AG10803 (cell line): Measurements from ENCODE around the gene SEPTIN2.

Source experiments
- DNase-seq: peaks from one replicate; pipeline ENCODE4 v3.0.0; 2010; ENCODE audit warnings: low read depth
- H3K4me3 ChIP-seq: 2 replicates; pipeline ENCODE4 v1.5.1; 2011; ENCODE audit warnings: mild to moderate bottlenecking, low read length, control low read depth
- TF ChIP-seq, protein P1 (sequence below): conservative IDR thresholded peaks from 2 replicates; pipeline ENCODE4 v1.5.1; 2011; ENCODE audit warnings: mild to moderate bottlenecking, low read length, control low read depth, inconsistent platforms

SEPTIN2 gene

DNA sequence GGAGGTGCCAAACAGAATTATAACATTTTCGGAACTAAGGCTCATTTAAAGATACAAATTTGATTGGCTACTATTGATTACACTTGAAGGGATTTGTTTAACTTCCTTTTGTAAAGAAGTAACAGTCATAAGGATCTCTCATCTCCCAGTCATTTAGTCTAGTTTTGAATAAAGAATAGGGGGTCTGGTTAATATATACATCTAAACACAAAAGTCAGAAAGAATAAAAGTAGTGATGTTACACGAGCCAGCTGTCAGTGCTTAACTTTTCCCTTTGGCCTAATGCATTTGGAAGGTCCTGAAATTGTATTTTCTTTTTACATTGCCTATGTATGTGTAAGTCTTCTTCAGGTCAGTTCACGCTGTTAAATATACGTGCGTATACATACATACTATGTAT, 8.1 kb downstream of the SEPTIN2 start:
- TF ChIP-seq, protein P1, sequence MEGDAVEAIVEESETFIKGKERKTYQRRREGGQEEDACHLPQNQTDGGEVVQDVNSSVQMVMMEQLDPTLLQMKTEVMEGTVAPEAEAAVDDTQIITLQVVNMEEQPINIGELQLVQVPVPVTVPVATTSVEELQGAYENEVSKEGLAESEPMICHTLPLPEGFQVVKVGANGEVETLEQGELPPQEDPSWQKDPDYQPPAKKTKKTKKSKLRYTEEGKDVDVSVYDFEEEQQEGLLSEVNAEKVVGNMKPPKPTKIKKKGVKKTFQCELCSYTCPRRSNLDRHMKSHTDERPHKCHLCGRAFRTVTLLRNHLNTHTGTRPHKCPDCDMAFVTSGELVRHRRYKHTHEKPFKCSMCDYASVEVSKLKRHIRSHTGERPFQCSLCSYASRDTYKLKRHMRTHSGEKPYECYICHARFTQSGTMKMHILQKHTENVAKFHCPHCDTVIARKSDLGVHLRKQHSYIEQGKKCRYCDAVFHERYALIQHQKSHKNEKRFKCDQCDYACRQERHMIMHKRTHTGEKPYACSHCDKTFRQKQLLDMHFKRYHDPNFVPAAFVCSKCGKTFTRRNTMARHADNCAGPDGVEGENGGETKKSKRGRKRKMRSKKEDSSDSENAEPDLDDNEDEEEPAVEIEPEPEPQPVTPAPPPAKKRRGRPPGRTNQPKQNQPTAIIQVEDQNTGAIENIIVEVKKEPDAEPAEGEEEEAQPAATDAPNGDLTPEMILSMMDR: no peak
- DNase-seq: no peak
- H3K4me3 ChIP-seq: no peak overlapping the region

DNA sequence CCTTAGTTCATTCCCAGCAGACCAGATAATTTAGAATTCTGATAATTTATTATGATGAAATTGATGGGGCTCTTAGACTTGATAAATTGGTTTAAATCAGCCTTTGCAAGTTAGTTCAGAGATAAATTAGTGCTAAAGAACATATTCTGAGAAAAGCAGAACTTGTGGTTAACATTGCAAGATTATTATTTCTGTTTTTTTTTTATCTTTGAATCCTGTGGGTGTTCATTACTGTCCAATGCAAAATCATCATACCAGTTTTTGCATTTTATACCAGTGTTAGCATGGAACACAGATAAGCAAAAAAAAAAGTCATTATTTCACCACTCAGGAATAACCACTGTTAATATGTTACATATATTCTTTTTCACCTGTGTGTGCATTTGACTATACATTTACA, 9.1 kb downstream of the SEPTIN2 start:
- no peak overlapping the region for H3K4me3 ChIP-seq
- no peak for DNase-seq
- TF ChIP-seq, protein P1: no peak

DNA sequence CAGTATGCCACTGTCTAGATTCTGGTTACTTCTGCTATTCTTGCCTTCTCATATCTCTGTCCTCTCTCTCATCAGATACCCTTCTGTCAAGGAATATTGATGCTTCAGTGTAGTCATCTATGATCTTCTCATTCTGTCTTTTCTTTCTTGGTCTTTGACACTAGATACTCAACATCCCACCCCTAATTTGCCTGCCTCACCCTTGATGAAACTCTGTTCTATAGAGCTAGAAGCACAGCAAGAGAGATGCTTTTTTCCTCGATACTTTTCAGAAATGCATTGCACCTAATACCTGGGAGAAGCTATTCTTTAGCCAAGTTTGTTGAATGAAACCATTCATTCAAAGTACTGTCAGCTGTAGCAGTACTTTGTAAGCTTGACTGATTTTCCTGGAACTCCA, 9.5 kb downstream of the SEPTIN2 start:
- no peak for DNase-seq
- TF ChIP-seq, protein P1: no peak
- H3K4me3 ChIP-seq: no peak overlapping the region

DNA sequence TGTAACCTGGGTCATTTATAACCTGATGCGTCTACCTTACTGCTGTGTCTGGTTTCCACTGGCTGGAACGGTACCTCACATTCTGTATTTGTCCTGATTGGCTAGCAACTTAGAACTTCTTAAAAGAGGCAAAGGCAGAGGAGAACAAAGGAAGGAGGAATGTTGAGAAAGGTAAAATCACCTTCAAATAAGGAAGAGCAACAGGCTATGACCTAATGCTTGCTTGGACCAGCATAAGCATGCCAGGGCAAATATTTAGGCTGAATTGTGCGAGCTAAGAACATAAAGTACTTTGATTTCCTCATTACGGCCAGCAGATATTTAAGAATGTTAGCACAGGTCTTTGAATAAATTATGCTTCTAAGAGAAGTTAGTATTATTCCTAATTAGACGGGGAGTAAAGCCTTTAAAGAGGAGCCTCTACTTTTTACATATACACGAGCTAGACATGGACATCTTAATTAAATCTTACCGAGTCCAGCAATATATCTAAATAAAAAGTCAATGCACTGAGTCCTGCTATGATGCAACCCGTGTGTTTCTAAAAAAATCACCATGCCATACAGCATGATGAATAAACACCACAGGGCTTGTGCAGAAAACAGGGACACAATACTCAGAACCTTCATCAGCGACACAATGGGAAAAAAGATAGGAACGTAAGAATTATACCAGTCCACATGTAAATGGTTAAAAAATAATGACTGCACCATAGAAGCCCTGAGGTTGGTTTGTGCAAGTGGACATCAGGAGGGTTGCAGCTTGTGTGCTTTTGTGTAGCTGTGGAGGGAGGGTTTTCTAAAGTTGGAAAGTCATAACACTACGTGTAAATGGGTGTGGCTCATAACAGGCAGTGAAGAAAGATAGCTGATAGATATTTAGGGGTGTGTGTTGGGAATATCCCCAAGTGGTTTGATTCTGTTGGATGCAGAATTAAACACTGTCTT, 14.2 kb downstream of the SEPTIN2 start:
- no peak overlapping the region for H3K4me3 ChIP-seq
- no peak for DNase-seq
- TF ChIP-seq, protein P1: no peak

DNA sequence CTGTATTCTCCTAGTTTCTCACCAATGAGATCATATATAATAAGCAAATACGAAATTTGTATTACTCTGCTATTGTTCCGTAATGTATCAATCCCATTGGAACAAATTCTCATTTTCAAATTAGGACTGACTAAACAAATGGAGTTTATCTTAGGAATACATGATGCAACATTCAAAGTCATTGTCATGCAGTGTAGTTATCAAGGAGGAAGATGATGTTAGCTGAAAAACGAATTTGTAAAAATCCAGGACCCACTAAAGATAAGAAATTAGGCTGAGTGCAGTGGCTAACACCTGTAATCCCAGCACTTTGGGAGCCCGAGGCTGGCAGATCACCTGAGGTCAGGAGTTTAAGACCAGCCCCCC, 14.9 kb downstream of the SEPTIN2 start:
- TF ChIP-seq, protein P1: no peak
- H3K4me3 ChIP-seq: no peak overlapping the region
- no peak for DNase-seq

DNA sequence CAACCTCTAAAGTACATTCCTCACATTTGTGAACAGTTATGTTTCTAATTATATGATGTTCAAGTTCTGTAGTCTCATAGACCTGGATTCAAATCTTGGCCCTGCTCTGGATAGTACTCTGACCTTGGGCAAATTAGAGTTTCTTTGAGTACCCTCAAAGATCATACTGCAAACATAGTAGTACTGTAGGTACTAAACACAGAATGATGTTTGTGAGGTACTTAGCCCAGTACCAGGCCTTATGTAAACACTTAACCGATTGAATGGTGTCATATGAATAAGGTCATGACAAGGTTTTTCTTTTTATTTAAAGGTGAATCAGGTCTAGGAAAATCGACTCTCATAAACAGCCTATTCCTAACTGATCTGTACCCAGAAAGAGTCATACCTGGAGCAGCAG, 19.1 kb downstream of the SEPTIN2 start:
- no peak for DNase-seq
- H3K4me3 ChIP-seq: no peak overlapping the region
- TF ChIP-seq, protein P1: no peak

DNA sequence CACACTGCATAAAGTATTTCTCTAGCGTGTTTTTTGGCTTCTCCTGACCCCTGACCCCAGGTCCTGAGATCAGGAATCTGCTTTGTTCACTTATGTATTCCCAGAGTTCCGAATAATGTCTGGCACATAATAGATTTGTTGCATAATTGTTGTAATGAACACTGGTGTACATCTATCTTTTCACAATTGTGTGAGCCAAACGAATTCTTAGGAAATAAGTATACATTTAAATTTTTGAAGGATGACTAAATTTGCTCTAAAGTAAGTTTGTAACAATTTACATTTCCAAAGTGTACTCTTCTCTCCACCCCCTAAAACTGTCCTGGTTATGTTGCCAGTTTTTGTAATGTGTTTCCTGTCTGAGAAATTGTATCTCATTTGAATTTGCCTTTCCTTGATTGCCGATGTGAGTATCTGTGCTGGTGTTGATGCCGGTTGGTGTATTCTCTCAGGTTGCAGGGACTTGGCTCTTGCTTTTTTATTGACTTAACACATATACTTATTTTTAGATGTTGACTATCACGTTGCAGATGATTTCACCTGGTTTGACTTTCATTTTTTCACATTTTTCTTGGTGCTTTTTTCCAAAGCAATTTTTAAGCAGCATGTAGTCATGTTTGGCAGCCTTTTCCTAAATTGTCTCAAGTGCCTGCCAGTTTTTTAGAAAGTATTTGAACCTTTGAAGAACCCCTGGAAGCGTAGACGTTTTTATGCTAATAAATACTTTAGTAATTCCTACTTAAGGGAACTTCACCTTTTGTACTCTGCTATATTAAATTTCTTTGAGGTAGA, 24.3 kb downstream of the SEPTIN2 start:
- TF ChIP-seq, protein P1: no peak
- DNase-seq: no peak
- no peak overlapping the region for H3K4me3 ChIP-seq
